Measurements from ENCODE around the gene IRS1. TPM values are rescaled to one million over a fixed set of nuclear protein-coding genes. Genes with fewer than 3 reads are reported as not detected.

Gene IRS1, protein sequence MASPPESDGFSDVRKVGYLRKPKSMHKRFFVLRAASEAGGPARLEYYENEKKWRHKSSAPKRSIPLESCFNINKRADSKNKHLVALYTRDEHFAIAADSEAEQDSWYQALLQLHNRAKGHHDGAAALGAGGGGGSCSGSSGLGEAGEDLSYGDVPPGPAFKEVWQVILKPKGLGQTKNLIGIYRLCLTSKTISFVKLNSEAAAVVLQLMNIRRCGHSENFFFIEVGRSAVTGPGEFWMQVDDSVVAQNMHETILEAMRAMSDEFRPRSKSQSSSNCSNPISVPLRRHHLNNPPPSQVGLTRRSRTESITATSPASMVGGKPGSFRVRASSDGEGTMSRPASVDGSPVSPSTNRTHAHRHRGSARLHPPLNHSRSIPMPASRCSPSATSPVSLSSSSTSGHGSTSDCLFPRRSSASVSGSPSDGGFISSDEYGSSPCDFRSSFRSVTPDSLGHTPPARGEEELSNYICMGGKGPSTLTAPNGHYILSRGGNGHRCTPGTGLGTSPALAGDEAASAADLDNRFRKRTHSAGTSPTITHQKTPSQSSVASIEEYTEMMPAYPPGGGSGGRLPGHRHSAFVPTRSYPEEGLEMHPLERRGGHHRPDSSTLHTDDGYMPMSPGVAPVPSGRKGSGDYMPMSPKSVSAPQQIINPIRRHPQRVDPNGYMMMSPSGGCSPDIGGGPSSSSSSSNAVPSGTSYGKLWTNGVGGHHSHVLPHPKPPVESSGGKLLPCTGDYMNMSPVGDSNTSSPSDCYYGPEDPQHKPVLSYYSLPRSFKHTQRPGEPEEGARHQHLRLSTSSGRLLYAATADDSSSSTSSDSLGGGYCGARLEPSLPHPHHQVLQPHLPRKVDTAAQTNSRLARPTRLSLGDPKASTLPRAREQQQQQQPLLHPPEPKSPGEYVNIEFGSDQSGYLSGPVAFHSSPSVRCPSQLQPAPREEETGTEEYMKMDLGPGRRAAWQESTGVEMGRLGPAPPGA (N-terminal part only)
- total RNA-seq (2022; extraction: Qiagen RNA extraction; ENCODE audit: low read depth): 10.5 to 15.2 TPM (median 12.6 TPM) in 5 replicates

DNA sequence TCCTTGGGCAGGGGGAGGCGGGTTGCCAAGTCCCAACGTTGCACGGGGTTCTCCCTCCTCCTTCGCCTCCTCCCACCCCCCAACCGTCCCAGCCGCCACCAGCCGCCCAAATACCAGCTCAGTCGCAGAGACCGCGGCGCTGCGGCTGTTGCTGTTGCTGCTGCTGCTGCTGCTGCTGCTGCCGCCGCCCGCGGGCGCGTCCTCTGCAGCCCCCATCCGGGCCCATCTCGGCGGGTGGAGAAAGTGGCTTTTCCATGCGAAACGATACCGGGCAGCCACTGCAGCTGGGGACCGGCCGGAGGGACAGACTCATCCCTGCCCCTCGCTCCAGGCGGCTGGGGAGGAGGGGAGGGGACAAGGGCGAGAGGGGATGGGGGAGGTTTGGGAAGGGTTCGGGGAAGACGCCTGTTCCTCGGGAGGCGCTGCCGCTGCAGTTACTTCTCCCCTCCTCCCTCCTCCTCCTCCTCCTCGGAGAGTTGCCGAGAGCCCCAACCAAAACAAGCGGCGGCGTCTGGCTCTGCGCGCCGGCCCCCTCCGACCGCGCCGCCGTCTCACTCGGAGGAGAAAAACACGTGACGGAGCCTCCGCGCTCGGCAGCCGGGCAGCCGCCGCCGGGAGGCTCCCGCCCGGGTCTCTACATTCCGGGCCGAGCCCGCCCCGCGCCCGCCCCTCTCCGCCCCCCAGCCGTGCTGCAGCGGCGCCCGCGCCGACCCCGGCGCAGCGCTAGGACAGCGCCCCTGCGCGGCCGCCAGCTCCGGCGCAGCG, at the start of gene IRS1:
IRS1 (minus strand) TSS at position 610 of the 765 bp plus-strand sequence. CDS start 1,082 bp downstream, outside the sequence.

GRCh38 chr2:226835796-226836547, 36.4 kb upstream of the IRS1 start, which contains the start of gene RHBDD1:
TSS of gene RHBDD1 (plus strand) at chr2:226836054. CDS start at chr2:226864694, 28,640 bp downstream.

Other genes starting within 250 kb of the IRS1 start
- gene RHBDD1, start 36.2 kb upstream of the IRS1 start, total RNA-seq (2022; extraction: Qiagen RNA extraction; ENCODE audit: low read depth): 7.9 to 10.5 TPM (median 8.2 TPM) in 5 replicates